Activated CD8-positive, alpha-beta memory T cell treated with anti-CD3 and anti-CD28 coated beads, Interleukin-2, amount 50 U/mL, for 24 hours (primary cell): ENCODE results near the gene FARP1.

ENCODE experiments used
- DNase-seq: peaks from one replicate; pipeline ENCODE4 v3.0.0-alpha.2; 2020; ENCODE audit errors: extremely low read depth

FARP1 gene

DNA sequence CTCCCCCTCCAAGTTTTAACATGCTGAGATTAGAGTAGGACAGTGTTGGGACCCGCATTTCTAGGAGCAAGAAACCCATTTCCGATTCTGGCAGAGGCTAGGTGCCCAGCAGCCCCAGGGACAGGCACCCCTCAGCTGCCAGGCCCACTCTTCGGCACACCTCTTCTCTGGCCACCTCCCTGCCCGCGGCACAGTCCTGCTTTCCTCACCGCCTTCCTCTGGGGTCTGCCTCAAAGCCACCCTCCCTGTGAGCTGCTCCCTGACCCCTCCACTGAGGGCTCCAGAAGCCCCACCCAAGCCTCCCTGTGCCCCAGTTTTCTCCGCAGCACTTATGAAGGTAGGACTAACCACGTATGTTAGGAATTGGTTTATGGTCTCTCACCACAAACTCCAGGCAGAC lies 354.1 kb downstream of the FARP1 start:
- no peak for DNase-seq

DNA sequence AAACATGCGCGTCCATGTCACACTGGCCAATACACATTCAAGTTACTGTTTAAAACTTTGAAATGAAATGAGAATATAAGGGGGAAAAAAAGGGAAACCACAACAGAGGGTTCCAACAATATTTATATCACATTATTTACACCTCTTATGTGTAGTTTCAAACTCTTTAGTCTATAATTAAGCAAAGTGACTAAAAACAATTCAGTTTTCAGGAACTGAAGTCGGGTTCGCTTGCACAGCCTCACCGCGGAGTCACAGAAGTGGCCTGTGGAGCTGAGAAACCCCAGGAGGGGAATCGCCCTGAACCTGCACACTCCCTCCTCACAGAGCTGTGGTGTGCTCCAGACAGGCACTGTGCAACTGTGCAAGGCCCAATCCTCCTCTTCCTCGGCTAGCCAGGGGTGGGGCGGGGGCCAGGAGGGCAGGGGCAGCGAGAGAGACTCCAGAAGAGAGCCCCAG lies 358.1 kb downstream of the FARP1 start:
- DNase-seq = no peak

DNA sequence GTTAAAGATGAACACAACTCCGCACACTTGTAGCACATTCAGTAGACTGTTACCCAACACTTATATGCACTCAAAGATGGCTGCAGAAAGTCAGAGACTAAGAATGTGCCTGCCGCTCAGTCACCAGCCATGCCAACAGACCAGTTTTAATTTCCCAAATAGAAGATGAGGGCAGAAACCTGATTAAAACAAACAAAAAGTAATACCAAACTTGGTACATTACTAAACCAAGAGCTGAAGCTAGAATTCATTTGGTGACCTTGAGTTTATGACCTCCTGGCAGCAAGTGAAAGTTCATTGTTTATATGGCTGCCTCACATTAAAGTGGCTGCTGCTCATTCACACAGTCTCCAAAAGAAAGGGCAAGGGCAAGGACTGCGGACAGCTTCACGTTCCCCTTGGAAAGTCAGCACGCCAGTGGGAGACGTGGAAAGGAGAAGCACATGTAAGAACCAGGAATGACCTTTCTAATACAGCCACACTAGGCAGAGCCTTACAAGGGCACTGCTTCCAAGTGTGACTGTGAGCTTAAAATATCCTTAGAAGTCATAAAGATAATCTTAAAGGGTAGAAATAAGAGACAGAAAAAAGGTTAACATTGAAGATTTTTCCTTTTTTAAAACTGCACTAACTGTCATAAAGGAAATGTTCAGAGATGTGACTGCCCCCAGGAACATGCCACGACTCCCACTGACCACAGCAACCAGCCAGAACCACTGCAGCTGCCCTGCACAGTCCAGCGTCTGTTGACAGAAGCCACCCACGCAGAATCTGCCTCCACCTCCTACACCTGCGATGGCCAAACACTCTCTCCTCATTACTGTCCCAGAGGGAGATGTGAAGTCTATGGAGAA lies 360.5 kb downstream of the FARP1 start:
- no peak for DNase-seq

DNA sequence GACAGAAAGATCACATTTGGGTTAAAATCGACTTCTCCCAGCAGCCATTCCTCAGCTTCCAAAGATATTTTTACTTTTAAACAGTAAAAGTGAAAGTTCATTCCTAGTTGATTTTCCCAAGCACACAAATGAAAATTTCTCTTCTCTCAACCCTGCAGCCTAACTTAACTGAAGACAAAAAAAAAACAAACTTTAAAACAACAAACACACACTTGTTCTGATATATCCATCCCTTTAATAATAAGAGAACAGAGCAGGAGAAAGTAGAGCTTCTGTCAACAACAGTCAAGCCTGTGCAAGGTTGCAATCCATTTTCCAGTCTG lies 361.1 kb downstream of the FARP1 start:
- DNase-seq = no peak

DNA sequence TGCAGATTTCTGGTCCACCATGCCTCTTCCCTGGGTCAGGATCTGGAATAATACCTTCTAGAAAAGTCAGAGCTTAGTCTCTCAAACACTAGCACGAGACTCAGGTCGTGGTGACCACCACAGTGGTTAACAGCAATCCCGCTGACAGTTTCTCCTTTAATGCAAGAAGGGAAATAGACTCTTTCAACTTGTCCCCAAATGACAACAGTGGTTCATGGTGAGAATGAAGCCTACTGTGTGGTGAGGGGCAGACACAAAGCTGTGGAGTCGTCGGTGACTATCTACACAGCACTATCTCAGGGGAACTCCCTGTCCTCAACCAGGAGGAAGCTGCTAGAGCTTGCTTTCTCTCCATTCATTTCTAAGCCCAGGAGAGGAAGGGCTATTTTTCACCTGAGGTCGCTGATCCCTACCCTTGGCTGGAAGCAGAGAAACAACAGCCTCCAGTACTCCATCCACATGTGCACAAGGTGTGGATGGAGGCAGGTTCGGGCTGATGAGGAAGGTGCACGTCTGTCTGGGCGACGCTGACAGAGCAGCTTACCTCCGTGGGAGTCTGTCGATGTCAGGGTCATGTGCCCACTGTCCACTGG lies 361.6 kb downstream of the FARP1 start:
- no peak for DNase-seq
